Measurements from ENCODE around the gene HOMER2.
"Not testable (repeated sequence)": the region's sequence is repeated elsewhere in the genome, so short reads cannot be mapped to it uniquely, and the experiment has no call there.

Gene HOMER2

DNA sequence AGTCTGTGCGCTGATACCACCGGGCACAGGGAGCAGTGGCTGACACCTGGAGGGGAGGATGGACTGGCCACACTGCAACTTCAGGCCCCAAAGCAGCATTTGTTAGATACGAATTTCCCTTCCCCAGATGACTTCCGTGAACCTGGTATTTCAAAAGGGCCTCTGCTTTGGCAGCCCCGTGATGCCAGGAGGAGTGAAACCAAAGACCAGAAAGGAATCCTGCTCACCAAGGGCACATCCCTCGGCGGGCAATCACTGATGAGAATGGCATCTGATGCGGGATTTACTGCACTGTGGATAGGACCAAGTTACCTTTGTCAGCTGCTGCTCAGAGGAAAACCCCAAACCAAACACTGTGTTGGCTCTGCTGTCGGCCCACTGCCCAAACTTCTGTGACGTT lies 77.6 kb downstream of the HOMER2 start:
- intact Hi-C loops (cut with DNase I), result no loop called here
- DNase-seq, result peak in 3 of 42 donors; percentile 14 to 31 (median 28)

GRCh38 chr15:82874267-82874666 lies 78.3 kb downstream of the HOMER2 start:
- intact Hi-C loops (cut with DNase I), result no loop called here
- peak in 2 of 42 donors; percentile 20 to 23 for DNase-seq

- DNase-seq, result peak in 2 of 42 donors; percentile 10 to 16
Observed at GRCh38 chr15:82873000-82873680, 79.4 kb downstream of the HOMER2 start.

DNA sequence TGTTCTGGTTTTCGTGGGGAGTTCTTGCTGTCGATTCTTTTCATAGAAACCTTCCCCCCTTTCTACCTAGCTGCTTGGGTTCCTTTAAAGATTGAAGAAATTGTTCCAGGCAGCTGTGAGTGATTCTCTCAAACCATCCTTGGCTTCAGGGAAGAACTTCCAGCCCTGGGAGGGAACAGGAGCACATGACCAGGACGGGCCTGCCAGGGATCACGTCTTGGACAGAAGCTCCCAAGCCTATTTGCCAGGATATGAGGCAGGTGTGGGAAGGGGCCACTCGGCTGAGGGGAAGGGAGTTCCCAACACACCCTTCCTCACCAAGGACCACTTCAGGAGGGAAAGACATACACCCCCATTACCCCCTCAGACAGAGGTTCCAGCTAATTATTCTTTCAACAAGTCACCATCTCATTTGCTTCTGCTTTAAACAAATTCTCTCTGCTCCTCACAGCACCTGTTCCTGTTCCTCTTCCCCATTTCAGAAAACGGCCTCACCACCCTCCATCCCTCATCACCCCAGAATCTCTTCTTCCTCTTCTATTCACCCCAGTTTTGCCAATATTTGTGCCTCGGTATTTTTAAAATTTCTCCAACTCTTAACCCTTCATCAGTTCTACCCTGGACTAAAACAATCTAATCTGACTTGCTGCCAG lies 80.6 kb downstream of the HOMER2 start:
- intact Hi-C loops (cut with DNase I), result no loop called here
- peak in 3 of 42 donors; percentile 9 to 15 (median 14) for DNase-seq

More at GRCh38 chr15:82873000-82873680, 79.4 kb downstream of the HOMER2 start:
- intact Hi-C loops (cut with DNase I), result no loop called here

GRCh38 chr15:82871358-82871757 lies 81.2 kb downstream of the HOMER2 start:
- peak in 4 of 42 donors; percentile 2 to 15 (median 6) for DNase-seq
- intact Hi-C loops (cut with DNase I), result no loop called here

DNA sequence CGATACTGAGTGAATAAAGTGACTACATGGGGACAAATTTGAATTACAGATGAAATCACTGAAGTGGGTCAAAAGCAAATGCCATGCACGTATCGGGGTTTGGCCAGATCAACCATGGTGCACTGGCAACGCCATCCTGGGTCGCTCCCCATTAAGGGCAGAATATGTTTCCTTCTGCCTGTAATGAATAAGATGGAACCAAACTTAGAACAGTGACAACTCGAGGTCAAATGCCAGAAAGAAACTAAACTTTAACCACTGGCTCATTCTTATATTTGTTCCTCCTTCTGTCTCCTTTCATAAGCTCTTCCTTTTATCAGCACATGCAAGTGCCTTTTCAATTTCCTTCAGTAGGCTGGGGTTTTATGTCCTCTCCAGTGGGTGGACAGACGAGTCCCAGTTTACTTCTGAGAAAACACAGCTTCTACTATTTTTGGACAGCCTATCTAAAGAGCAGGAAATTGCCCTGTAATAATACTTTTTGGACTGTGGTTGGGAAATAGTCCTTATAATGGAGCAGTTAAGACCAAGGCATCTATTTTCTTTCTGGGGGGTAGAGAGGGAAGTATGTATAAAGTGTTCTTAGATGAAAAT lies 81.7 kb downstream of the HOMER2 start:
- peak in 3 of 42 donors; percentile 2 to 23 (median 3) for DNase-seq
- intact Hi-C loops (cut with DNase I), result no loop called here

DNA sequence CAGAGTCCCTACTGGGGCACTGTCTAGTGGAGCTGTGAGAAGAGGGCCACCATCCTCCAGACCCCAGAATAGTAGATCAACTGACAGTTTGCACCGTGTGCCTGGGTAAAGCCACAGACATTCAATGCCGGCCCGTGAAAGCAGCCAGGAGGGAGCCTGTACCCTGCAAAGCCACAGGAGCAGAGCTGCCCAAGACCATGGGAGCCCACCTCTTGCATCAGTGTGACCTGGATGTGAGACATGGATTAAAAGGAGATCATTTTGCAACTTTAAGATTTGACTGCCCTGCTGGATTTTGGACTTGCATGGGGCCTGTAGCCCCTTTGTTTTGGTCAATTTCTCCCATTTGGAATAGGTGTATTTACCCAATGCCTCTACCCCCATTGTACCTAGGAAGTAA lies 86.5 kb downstream of the HOMER2 start:
- intact Hi-C loops (cut with DNase I), result not testable (repeated sequence)
- DNase-seq, result peak in 2 of 42 donors; percentile 7

GRCh38 chr15:82865581-82865980 lies 86.9 kb downstream of the HOMER2 start:
- peak in 5 of 42 donors; percentile 10 to 22 (median 15) for DNase-seq
- intact Hi-C loops (cut with DNase I), result not testable (repeated sequence)

GRCh38 chr15:82864967-82865366 lies 87.6 kb downstream of the HOMER2 start:
- intact Hi-C loops (cut with DNase I), result no loop called here
- DNase-seq, result peak in 2 of 42 donors; percentile 3 to 14

DNA sequence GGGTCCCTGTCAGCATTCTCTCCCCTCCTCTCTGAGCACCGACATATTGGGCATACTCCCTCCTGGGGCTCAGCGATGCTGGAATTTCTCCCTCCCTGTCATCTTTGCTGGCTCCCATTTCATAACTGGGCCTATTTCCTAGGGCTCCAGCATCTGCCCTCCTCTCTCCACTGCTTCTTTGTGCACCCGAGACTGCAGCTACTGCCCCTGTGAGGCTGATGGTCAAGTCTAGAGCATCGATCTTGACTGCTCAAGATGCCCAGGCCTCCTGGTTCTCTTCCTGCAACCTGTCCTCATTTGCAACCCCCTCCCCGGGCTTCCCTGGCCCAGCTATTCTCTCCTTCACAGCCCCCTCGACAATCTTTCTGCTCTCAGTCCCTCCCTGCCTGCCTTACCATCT lies 89.6 kb downstream of the HOMER2 start:
- peak in 4 of 42 donors; percentile 2 to 21 (median 10) for DNase-seq
- intact Hi-C loops (cut with DNase I), result no loop called here

DNA sequence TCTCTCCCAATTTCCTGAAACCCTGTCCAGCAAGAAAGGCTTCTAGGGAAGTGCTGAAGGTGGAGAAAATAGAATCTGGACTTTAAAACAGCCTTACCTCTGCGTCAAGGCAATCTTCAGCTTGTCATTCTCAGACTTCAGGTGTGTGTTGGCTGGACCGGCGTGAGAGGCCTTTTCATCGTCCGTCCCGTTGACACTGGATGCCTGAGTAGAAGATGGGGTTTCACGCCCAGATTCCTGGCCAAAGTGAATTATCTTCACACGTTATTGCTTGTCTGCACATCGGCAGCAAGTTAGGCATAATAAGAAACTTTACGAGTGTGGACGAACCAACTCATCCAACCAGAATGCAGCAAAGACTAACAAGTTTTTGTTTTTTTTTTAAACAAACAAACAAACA lies 93.6 kb downstream of the HOMER2 start:
- intact Hi-C loops (cut with DNase I), result no loop called here
- peak in 3 of 42 donors; percentile 18 to 34 (median 22) for DNase-seq

DNA sequence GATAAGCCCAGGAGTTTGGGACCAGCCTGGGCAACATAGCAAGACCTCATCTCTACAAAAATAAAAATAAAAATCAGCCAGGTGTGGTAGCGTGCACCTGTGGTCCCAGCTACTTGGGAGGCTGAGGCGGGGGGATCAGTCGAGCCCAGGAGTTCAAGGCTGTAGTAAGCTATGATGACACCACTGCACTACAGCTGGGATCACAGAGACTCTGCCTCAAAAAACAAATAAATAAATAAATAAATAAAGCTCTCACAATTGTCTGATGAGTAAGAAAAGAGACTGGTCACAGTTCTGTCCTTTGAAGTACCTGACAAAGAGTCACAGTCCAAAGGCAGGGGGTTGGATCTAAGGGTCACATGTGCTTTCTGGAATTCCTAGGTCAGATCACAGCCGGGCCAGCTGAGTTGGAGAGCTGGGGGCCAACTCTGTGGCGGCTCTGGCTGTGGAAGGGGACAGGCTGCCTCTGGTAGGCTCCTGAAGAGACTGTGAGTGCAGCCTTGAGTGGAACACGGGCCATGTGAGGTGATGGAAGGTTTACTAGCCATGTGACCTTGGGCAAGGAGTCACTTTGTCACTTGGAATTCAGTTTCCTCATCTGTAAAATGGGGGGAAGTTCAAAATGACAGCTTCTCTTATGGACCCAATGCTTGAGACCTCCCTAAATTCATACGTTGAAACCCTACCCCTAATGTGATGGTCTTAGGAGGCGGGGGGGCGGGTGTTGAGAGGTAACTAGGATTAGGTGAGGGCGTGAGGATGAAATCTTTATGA lies 95.9 kb downstream of the HOMER2 start:
- peak in 3 of 42 donors; percentile 13 to 29 (median 18) for DNase-seq
- intact Hi-C loops (cut with DNase I), result no loop called here

- intact Hi-C loops (cut with DNase I), result no loop called here
- DNase-seq, result peak in 4 of 42 donors; percentile 11 to 37 (median 32)
Observed at GRCh38 chr15:82855286-82856100, 97.0 kb downstream of the HOMER2 start.

DNA sequence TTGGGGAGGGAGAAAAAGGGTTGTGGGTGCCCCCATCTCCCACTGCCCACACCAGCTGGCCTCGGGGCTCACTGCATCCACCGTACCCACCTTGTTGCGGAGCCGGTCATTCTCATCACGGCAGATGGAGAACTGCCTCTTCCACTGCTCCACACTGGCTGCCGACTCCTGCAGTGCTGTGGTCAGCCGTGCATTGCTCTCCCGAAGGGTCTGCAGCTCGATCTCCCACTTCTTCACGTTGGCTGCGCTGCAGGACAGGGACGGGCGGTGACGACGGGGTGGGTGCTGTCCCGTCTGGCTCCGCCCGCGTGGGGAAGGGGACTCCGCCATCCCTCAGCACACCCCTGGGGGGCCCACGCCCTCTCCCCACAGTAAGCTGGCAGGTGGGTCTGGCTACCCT lies 98.0 kb downstream of the HOMER2 start:
- peak in 2 of 42 donors; percentile 7 to 31 for DNase-seq
- intact Hi-C loops (cut with DNase I), result no loop called here

DNA sequence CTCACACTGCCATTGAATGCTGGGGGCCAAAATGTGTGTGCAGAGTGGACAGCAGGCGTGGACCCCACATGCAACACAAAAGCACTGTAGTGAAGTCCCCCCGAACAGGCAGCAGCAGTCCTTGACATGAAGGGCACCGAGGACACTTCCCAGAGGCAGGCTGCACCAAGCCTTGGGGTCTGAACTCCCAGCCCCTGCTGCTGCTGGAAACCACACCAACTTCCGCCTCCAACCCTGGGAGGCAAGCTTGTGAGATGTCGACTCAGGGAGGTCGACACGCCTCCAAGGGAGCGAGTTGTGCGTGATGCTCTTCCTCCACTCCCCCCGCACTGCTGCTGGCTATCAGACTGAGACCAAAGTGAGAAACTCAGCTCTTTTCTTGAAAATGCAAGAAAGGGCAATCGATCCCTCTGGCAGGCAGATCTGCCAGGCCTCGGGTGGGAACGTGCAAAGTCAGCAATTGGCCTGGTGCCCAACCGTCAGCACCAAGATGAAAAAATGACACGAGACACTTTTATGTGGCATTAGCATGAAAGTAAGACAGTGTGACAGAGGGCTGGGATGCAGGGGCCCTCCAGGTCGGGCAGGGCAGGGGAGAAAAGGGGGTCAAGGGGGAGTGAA lies 99.5 kb downstream of the HOMER2 start:
- DNase-seq, result peak in 4 of 42 donors; percentile 20 to 39 (median 30)
- intact Hi-C loops (cut with DNase I), result no loop called here

DNA sequence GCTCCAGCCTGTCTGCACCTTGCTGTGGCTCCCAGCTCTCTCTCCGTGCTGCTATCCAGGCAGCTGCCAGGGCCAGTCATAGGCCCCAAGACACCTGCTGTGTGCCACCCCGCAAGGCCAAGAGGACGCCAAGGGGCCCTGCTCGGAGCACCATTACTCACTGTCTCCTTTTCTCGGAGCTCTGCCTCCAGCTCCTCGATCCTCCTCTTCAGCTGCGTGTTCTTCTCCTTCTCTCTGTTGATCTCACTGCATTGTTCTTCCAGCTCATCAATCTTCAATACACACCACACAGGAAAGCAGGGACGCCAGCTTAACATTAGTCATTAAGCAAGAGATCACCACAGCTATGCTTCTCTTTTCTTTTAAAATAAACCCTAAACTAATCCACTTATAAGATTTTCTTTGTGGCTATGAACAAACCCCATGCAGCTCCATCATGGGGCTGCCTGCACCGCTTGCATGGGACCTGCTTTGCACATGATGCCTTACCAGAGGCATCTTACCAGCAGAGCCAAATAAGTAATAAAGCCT lies 100.5 kb downstream of the HOMER2 start:
- intact Hi-C loops (cut with DNase I), result no loop called here
- peak in 3 of 42 donors; percentile 12 to 30 (median 13) for DNase-seq

DNA sequence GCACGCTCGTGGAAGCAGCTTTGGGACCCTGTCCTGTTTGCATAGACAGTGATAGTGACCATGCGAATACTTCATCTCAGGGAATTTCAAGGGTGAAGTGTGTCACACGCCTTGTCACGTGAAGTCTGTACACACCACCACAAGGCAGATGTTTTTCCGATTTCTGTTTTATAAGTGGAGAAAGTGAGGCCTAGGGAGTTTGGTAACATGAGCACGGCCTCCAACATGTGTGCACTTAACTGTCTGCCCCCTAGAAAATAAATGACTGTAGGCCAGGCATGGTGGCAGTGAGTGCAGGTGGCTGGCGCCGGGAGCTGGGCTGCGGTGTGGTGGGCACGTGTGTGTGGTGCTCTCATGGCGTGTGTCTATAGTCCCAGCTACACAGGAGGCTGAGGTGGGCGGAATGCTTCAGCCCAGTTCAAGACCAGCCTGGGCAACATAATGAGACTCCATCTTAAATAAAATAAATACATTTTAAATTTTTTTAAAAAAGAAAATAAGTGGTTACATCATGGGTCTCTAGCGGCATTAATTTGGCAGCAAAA lies 101.1 kb downstream of the HOMER2 start:
- intact Hi-C loops (cut with DNase I), result no loop called here
- DNase-seq, result peak in 4 of 42 donors; percentile 7 to 20 (median 18)
